Measurements from ENCODE around the gene CFTR.

CFTR gene

DNA sequence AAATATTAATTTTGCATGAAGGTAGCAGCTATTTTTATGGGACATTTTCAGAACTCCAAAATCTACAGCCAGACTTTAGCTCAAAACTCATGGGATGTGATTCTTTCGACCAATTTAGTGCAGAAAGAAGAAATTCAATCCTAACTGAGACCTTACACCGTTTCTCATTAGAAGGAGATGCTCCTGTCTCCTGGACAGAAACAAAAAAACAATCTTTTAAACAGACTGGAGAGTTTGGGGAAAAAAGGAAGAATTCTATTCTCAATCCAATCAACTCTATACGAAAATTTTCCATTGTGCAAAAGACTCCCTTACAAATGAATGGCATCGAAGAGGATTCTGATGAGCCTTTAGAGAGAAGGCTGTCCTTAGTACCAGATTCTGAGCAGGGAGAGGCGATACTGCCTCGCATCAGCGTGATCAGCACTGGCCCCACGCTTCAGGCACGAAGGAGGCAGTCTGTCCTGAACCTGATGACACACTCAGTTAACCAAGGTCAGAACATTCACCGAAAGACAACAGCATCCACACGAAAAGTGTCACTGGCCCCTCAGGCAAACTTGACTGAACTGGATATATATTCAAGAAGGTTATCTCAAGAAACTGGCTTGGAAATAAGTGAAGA is 112.3 kb downstream of the CFTR start:
- DNase-seq = no peak

DNA sequence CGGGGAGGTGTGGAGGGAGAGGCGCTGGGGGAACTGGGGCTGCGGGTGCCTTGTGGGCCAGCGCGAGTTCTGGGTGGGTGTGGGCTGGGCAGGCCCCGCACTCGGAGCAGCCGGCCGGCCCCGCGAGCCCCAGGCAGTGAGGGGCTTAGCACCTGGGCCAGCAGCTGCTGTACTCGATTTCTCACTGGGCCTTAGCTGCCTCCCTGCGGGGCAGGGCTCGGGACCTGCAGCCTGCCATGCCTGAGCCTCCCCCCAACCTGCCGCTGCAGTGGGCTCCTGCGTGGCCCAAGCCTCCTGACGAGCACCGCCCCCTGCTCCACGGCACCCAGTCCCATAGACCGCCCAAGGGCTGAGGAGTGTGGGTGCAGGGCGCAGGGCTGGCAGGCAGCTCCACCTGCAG is 116.3 kb downstream of the CFTR start:
- DNase-seq = no peak

DNA sequence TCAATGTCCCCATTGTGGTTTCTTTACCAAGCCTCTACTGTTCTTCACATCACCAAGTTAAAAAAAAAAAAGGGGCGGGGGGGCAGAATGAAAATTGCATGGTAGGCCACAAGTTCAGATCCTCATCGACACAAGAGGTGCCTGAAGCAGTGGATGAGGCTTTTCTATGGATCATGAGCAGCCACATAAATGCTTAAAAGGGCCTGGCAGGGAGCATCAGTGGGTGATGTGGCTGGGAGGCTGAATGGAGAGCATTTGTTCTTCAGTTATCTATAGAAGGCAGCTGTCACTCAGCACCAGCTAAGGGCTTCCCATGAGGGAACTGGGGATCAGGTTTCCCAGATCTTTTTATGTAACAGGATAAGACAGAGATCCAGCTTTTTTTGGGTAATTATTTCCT is 117.9 kb downstream of the CFTR start:
- no peak for DNase-seq

DNA sequence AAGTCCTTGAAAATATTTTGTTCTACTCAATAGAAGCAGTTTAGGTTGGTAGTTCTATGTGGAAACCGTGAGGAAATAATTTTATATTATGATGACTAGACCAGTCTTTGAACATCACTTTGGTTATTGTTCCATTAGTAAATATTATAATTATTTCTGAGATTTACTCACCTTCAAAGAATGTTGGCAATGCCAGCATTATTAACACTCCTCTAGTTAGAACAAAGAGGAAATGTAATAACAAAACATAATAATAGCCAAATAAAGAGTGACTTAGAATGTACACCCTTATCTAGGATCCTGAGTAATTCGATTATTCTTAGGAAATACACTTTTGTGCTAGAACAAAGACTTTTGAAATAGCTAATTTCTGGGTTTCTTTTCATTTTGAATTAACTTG is 121.1 kb downstream of the CFTR start:
- no peak for DNase-seq

- DNase-seq = no peak
Observed at GRCh38 chr7:117603627-117604026, 123.8 kb downstream of the CFTR start.

DNA sequence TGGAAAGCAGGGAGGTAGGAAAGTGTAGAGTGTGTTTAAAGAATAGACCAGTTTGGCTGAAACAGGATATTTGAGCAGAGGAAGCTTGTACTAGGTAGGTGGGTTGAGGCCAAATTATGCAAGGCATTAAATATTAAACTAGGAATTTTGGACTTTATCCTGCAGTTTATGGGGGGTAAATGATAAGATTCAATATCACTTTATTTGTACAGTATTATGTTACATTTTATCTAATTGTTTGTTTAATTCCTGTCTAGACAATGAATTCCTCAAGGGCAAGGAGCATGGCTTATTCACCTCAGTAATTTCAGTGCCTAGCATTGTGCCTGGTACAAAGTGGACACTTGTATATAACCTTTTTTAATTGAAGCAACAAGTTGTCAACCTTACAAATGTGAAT is 125.9 kb downstream of the CFTR start:
- no peak for DNase-seq

GRCh38 chr7:117606132-117606531 is 126.3 kb downstream of the CFTR start:
- DNase-seq = no peak

DNA sequence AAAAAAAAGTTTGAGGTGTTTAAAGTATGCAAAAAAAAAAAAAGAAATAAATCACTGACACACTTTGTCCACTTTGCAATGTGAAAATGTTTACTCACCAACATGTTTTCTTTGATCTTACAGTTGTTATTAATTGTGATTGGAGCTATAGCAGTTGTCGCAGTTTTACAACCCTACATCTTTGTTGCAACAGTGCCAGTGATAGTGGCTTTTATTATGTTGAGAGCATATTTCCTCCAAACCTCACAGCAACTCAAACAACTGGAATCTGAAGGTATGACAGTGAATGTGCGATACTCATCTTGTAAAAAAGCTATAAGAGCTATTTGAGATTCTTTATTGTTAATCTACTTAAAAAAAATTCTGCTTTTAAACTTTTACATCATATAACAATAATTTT is 130.6 kb downstream of the CFTR start:
- no peak for DNase-seq

- no peak for DNase-seq
Observed at GRCh38 chr7:117612637-117613036, 132.8 kb downstream of the CFTR start.

DNA sequence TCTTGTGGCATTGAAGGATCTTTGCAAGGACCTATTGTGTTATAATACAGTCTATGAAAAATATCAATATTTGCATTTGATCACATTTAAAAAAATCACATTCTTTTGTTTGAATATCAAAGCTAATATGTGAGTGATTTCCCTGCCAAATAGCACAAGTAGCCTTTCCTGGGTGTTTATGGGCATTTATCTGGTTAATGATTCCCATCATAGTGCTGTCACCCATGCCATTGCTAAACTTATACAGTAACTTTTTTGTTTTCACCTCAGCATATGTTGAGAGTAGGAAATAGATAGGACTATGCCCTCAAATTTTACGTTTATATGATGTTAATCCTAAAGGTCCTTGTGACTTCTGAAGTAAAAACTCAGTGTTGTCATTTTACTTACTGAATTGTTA is 136.9 kb downstream of the CFTR start:
- DNase-seq = no peak

DNA sequence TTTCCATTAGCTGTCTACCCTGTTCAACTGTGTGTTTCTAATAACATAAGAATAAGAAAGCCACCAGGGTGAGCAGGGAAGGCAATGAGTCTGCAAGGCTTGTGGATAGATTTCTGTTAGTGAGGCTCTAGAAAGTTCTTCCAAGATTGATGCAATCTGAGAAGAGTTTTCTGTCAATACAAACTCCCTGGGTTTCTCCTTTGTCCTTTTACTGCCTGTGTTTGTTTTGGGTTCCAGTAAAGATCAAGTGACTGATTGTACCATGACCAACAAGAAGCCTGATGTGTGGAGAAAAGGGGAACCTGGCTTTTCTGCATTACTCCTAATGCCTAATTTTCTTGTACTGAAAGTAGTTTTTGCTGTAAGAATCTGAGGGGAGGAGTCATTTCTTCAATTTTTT is 139.9 kb downstream of the CFTR start:
- no peak for DNase-seq

- DNase-seq = no peak
Observed at GRCh38 chr7:117621075-117621618, 141.3 kb downstream of the CFTR start.

DNA sequence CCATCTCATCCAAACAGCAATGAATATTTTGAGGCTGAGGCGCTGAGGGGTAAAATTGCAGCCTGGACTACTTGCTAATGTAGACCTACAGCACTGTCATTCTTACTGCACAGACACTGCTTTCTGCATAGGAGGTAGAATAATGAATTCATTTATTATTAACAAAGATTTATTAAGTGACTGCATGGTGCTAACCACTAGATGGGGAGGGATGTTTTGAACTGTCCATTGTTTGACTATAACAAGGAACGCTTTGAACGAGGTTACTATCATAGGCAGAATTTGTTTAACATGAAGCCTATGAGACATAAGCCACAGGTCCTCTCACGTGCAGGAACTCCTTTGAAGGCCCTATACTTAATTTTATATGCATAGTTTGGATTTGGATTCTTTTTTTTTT is 143.8 kb downstream of the CFTR start:
- DNase-seq = no peak

- DNase-seq = no peak
Observed at GRCh38 chr7:117630501-117630900, 150.7 kb downstream of the CFTR start.

GRCh38 chr7:117630907-117631564 is 151.2 kb downstream of the CFTR start:
- no peak for DNase-seq

- no peak for DNase-seq
Observed at GRCh38 chr7:117631652-117632051, 151.8 kb downstream of the CFTR start.

- DNase-seq = no peak
Observed at GRCh38 chr7:117637937-117638336, 158.1 kb downstream of the CFTR start.

- DNase-seq = no peak
Observed at GRCh38 chr7:117639966-117640365, 160.1 kb downstream of the CFTR start.

GRCh38 chr7:117640465-117640864 is 160.6 kb downstream of the CFTR start:
- DNase-seq = no peak

GRCh38 chr7:117645481-117646165 is 165.8 kb downstream of the CFTR start:
- no peak for DNase-seq

DNA sequence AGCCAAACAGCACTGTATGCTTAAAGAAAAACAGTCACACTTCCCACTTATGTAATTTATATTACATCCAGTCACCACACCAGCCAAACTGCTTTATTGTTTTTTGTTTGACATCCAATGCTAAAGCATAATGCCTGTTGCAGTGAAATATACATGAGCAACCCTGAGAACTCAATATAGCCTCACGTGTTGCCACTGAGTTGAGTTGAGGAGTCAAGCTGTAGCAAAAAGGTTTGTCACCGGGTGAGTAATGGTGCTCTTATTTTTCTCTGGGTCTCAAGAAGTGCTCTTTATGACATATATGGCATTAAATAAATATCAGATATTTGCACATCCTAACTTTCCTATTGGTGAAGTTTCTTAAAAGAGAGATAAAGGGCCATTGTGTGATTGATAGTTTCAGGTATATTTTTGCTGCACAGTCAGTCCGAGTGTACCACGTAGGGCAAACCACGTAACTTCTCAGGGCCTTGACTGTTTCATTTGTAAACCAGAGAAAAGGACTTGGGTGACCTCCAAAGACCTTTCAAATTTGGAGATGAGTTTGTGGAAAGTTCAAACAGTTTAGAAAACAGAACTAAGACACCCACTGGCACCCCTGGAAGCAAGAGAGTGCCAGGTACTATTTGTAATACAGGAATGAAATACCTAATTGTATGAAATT is 168.5 kb downstream of the CFTR start:
- no peak for DNase-seq

GRCh38 chr7:117652943-117653680 is 173.3 kb downstream of the CFTR start:
- no peak for DNase-seq

GRCh38 chr7:117654780-117655179 is 175.0 kb downstream of the CFTR start:
- DNase-seq = no peak
